Colonic mucosa (tissue), 4 donors: ENCODE results near the gene ZBTB20. TPM values are rescaled to one million over a fixed set of nuclear protein-coding genes. Genes with fewer than 3 reads are reported as not detected.

Experiments
- DNase-seq: peaks from one replicate; pipeline ENCODE4 v3.0.0-alpha.2; 2020
- H3K27ac ChIP-seq: fragments of 200-600 bp; one replicate; pipeline ENCODE4 v1.8.0; 2021
- H3K27me3 ChIP-seq: fragments of 200-600 bp; one replicate; pipeline ENCODE4 v1.8.0; 2021
- H3K36me3 ChIP-seq: fragments of 200-600 bp; one replicate; pipeline ENCODE4 v1.8.0; 2021
- H3K4me1 ChIP-seq: fragments of 200-600 bp; one replicate; pipeline ENCODE4 v1.8.0; 2021; ENCODE audit warnings: mild to moderate bottlenecking
- H3K4me3 ChIP-seq: fragments of 200-600 bp; one replicate; pipeline ENCODE4 v1.8.0; 2021
- H3K9ac ChIP-seq, 2 donors: one replicate each; pipeline ENCODE4 v1.7.0; 2013; ENCODE audit warnings: control low read depth in 2 of 2, low read depth in 2 of 2, low read length in 2 of 2
- H3K9me3 ChIP-seq: fragments of 200-600 bp; one replicate; pipeline ENCODE4 v1.8.0; 2021
- CTCF ChIP-seq: fragments of 200-600 bp; IDR thresholded peaks from one replicate; pipeline ENCODE4 v1.8.0; 2022; ENCODE audit warnings: antibody characterized with exemption, mild to moderate bottlenecking
- intact Hi-C: fragments of 100-400 bp; cut with DNase I; formaldehyde crosslinking; loops from one replicate; pipeline ENCODE4 v1.14.1; 2022
- total RNA-seq, 2 donors: library from RNA; stranded (reverse); fragmentation: NEBNext Ultra II Directional in 1 of 2; extraction: Animal tissue kit (Norgen Biotek cat#: 25700) in 1 of 2; gene quantifications; one replicate each; pipeline ENCODE4 v1.2.1, GENCODE V29; 2021
- donor health status: healthy.
- donor health status: DM: no; HTN: no; CAD: no.
- donor health status: DM: no; HTN: no; CAD: no.

ZBTB20 gene
- total RNA-seq, 2 donors from 2014 or later: 12.7 to 21.2 TPM

DNA sequence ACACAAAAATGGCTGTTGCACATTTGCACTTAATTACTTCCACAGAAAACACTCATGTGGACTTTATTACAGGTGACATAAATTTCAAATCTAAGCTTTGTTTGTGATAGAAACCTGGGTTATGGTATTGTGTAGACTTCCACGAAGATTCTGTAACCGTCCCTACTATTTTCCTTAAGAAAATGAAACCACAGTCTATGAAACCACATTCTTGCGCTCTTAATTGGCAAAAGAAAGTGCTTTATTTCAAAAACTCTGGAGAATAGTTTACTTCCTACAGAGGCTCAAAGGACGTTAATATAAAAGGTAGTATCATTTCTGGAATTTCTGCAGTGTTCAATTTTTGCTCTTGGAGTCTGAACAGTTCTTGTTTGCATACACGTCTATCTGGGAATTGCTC is 729.8 kb downstream of the ZBTB20 start:
- Histone ChIP-seq H3K4me1 (no peaks in the 10 kb centered on the region), H3K27me3 (no peaks in the 10 kb centered on the region), H3K9ac (no peak overlapping the region), H3K9me3 (no peaks in the 10 kb centered on the region), H3K36me3 (no peaks in the 10 kb centered on the region), H3K27ac (no peak overlapping the region), H3K4me3 (no peak overlapping the region)
- intact Hi-C loops: no loop called here
- no peak for TF ChIP-seq CTCF
- DNase-seq: no peak

DNA sequence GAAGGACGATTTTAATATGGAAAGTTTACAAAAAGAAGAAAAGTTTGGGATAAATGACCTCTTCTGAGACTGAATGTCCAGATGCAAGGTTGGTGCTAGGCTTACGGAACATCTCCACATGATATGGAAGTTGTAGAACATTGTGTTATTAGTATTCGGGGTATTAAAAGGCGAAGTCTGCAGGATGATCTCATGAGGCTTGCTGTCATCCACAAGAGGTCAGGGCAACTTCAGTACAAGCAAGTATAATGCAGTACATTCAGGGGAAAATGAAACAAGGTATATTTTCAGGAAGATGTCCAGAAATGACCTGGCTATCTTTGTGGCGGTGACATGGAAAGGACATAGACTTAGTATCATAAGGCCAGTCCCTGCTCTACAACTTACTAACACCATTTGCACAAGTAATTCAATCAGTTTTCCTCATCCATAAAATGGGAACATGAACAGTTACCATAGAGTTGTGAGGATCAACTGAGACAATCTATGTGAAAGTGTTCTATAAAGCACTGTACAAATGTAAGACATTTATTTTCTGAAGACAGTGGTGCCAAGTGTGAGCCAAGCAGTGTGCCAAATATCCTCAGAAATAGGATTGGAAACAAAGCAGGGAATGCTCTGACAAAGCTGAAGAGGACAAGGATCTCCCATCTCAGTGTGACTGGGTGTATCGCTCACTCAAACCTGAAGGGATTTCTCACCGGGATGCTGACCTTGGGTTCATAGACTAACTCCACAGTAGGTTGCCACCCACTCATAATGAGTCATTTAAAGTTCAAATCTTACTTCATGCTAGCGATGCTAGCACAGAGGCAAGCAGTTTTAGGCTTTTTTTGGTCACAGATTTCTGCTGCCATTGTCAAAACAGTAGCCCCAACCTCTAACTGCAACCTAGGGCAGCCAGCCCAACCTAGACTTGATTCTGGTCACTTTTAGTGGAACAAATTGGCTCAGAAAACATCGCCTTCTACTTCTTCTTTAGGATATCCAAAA is 735.0 kb downstream of the ZBTB20 start:
- intact Hi-C loops: no loop called here
- H3K4me3 ChIP-seq: no peak overlapping the region
- no peak overlapping the region for H3K27ac ChIP-seq
- no peak for TF ChIP-seq CTCF
- DNase-seq: no peak
- H3K36me3 ChIP-seq: no peaks in the 10 kb centered on the region
- no peaks in the 10 kb centered on the region for H3K9me3 ChIP-seq
- H3K9ac ChIP-seq: no peak overlapping the region
- no peaks in the 10 kb centered on the region for H3K4me1 ChIP-seq
- no peaks in the 10 kb centered on the region for H3K27me3 ChIP-seq

- no peaks in the 10 kb centered on the region for H3K9me3 ChIP-seq
- H3K27ac ChIP-seq: no peak overlapping the region
- H3K4me1 ChIP-seq: no peaks in the 10 kb centered on the region
- H3K36me3 ChIP-seq: no peaks in the 10 kb centered on the region
- DNase-seq: no peak
- intact Hi-C loops: no loop called here
- H3K4me3 ChIP-seq: no peak overlapping the region
- no peak overlapping the region for H3K9ac ChIP-seq
- H3K27me3 ChIP-seq: no peaks in the 10 kb centered on the region
- TF ChIP-seq CTCF: no peak
These were observed 735.9 kb downstream of the ZBTB20 start for GRCh38 chr3:114411190-114411668.

DNA sequence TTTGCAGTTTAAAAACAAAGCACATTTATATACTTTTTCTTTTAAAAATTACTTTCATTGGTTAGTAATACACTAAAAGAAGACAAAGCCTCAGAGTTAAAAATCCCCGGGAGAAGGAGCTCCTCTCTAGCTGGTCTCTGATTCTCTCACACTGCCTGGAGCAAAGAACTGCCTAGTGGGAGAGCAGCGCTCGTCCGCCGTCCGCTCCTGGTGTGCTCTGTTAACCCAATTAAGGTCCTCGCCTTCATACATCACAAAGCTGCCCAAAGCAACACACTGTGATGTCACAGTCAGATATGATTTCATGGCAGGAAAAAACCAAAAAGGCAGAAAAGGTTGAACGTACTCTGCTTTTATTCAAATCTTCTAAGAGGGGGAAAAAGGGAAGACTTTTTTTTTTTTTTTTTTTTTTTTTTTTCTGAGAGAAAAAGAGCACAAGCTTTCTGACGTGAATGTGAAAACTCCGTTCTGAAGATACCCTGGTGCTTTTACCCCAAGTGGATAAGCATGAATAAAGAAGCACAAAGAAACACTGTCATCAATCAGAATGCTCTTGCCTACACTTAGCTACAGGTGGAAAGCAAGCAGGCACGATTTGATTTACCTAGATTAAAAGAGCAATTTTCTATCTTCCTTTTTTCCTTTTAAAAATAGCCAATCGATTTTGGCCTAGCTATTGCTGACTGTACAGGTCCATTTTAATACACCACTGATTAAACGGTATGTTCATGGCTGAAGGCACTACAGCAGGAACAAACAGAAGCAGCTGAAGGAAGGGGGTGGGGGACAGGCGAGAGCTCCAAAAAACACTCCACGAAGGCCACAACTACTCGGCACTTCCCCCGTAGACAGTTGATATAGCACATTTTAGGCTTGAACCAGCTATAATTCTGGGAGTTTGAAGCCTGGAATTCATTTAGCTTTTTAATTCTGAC is 738.1 kb downstream of the ZBTB20 start:
- Histone ChIP-seq H3K4me3 (no peak overlapping the region), H3K4me1 (no peaks in the 10 kb centered on the region), H3K27me3 (no peaks in the 10 kb centered on the region), H3K9me3 (no peaks in the 10 kb centered on the region), H3K27ac (no peak overlapping the region), H3K9ac (no peak overlapping the region), H3K36me3 (no peaks in the 10 kb centered on the region)
- TF ChIP-seq CTCF: no peak
- intact Hi-C loops: no loop called here
- no peak for DNase-seq

DNA sequence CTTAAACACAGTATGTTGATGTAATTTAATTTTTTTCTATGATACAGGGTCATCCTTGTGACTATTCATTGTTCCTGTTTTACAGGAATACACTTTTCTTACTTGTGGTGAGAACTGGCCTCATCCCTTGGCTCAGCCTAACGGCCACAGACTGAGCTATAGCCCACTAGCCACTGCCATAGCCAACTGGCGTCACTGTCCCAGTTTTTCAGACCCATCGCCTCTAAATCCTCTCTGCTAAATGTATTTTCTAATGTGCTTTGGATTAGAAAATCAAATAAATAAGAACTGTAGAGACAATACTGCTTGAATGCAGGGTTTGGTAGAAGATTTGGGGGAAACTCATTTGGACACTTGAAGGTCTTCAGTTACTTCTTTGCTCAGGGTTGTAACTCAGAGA is 740.2 kb downstream of the ZBTB20 start:
- intact Hi-C loops: no loop called here
- H3K36me3 ChIP-seq: no peaks in the 10 kb centered on the region
- H3K4me1 ChIP-seq: no peaks in the 10 kb centered on the region
- DNase-seq: no peak
- no peak for TF ChIP-seq CTCF
- no peak overlapping the region for H3K9ac ChIP-seq
- H3K27ac ChIP-seq: no peak overlapping the region
- H3K9me3 ChIP-seq: no peaks in the 10 kb centered on the region
- no peaks in the 10 kb centered on the region for H3K27me3 ChIP-seq
- no peak overlapping the region for H3K4me3 ChIP-seq
